Astrocyte (in vitro differentiated cells and primary cell): ENCODE data around the gene PLCB4.

ENCODE experiments used
- CTCF ChIP-seq: IDR thresholded peaks from 2 replicates; pipeline ENCODE4 v1.5.1; 2011; ENCODE audit warnings: low read depth, mild to moderate bottlenecking, inconsistent platforms, low read length, moderate library complexity; ENCODE audit not compliant: insufficient read depth
- EZH2 ChIP-seq: IDR thresholded peaks from 2 replicates; pipeline ENCODE4 v1.6.1; 2012; ENCODE audit warnings: mild to moderate bottlenecking, low read length, inconsistent platforms; ENCODE audit not compliant: insufficient read depth

GRCh38 chr20:9358001-9358400, 289.1 kb downstream of the PLCB4 start:
- TF ChIP-seq CTCF = no peak
- TF ChIP-seq EZH2 = no peak
